ENCODE data around the gene LRIG2.
A peak's percentile ranks its signal among the peaks of the same experiment; 100 is the strongest.
"Not testable (repeated sequence)": the region's sequence is repeated elsewhere in the genome, so short reads cannot be mapped to it uniquely, and the experiment has no call there.

The LRIG2 gene

GRCh38 chr1:113147073-113147625 is 74.2 kb downstream of the LRIG2 start:
- TF ChIP-seq, protein P1, sequence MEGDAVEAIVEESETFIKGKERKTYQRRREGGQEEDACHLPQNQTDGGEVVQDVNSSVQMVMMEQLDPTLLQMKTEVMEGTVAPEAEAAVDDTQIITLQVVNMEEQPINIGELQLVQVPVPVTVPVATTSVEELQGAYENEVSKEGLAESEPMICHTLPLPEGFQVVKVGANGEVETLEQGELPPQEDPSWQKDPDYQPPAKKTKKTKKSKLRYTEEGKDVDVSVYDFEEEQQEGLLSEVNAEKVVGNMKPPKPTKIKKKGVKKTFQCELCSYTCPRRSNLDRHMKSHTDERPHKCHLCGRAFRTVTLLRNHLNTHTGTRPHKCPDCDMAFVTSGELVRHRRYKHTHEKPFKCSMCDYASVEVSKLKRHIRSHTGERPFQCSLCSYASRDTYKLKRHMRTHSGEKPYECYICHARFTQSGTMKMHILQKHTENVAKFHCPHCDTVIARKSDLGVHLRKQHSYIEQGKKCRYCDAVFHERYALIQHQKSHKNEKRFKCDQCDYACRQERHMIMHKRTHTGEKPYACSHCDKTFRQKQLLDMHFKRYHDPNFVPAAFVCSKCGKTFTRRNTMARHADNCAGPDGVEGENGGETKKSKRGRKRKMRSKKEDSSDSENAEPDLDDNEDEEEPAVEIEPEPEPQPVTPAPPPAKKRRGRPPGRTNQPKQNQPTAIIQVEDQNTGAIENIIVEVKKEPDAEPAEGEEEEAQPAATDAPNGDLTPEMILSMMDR (conservative IDR thresholded peaks at IDR 0.05; ENCODE audit: low read length) = no peak
- TF ChIP-seq EZH2phosphoT487 (IDR thresholded peaks at IDR 0.05; ENCODE audit: borderline replicate concordance) = no peak
- Histone ChIP-seq H3K9me2 (replicated peaks; ENCODE audit: low read depth, low read length) (no peaks in the 10 kb centered on the region), H3K4me2 (ENCODE audit: low read depth, low read length, poor library complexity, severe bottlenecking) (peak overlapping the region; percentile 30), H3F3A (ENCODE audit: low read depth) (no peaks in the 10 kb centered on the region), H3K27me3 (ENCODE audit: insufficient read depth, low read length, poor library complexity, severe bottlenecking) (no peaks in the 10 kb centered on the region), H3K36me3 (ENCODE audit: insufficient read depth, low read length) (no peaks in the 10 kb centered on the region), H3K4me1 (ENCODE audit: insufficient read depth, low read length, poor library complexity, severe bottlenecking) (peaks cover 30% of the 10 kb centered on the region), H3K9me3 (ENCODE audit: insufficient read depth, low read depth, low read length) (no peaks in the 10 kb centered on the region), H3K79me2 (ENCODE audit: insufficient read depth, low read length) (no peaks in the 10 kb centered on the region), H3K4me3 (ENCODE audit: low read length, poor library complexity, severe bottlenecking) (no peak overlapping the region), H3K9ac (ENCODE audit: low read depth, low read length, poor library complexity, severe bottlenecking) (no peak overlapping the region), H4K20me1 (ENCODE audit: insufficient read depth, low read length, poor library complexity, severe bottlenecking) (no peaks in the 10 kb centered on the region), H2AFZ (ENCODE audit: low read length) (no peak overlapping the region)

DNA sequence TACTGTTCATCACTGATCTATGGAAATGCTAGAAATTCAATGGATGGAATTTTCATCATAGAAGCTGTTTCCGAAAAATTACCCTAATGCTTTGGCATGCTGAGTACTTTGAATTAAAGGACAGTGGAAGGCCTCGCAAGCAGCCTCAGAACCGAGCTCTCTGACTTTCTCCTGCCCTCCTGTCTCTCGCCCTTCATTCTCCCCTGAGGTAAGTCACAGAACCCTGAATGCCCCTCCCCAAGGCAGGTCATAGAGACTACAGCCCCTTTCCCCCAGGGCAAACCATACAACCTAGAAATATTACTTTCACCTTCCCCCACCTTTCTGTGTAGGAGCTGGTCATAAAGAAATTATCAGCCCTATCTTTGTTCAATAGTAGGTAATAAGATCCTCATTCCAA is 74.8 kb downstream of the LRIG2 start:
- Histone ChIP-seq H2AFZ (ENCODE audit: low read length) (no peak overlapping the region), H3K9ac (ENCODE audit: low read depth, low read length, poor library complexity, severe bottlenecking) (no peak overlapping the region), H3F3A (ENCODE audit: low read depth) (no peaks in the 10 kb centered on the region), H3K79me2 (ENCODE audit: insufficient read depth, low read length) (no peaks in the 10 kb centered on the region), H3K27me3 (ENCODE audit: insufficient read depth, low read length, poor library complexity, severe bottlenecking) (no peaks in the 10 kb centered on the region), H3K9me2 (replicated peaks; ENCODE audit: low read depth, low read length) (no peaks in the 10 kb centered on the region), H3K36me3 (ENCODE audit: insufficient read depth, low read length) (no peaks in the 10 kb centered on the region), H3K4me3 (ENCODE audit: low read length, poor library complexity, severe bottlenecking) (no peak overlapping the region), H4K20me1 (ENCODE audit: insufficient read depth, low read length, poor library complexity, severe bottlenecking) (no peaks in the 10 kb centered on the region), H3K4me2 (ENCODE audit: low read depth, low read length, poor library complexity, severe bottlenecking) (no peak overlapping the region), H3K9me3 (ENCODE audit: insufficient read depth, low read depth, low read length) (no peaks in the 10 kb centered on the region), H3K4me1 (ENCODE audit: insufficient read depth, low read length, poor library complexity, severe bottlenecking) (peaks cover 24% of the 10 kb centered on the region)
- TF ChIP-seq, protein P1 (conservative IDR thresholded peaks at IDR 0.05; ENCODE audit: low read length) = no peak
- TF ChIP-seq EZH2phosphoT487 (IDR thresholded peaks at IDR 0.05; ENCODE audit: borderline replicate concordance) = no peak

DNA sequence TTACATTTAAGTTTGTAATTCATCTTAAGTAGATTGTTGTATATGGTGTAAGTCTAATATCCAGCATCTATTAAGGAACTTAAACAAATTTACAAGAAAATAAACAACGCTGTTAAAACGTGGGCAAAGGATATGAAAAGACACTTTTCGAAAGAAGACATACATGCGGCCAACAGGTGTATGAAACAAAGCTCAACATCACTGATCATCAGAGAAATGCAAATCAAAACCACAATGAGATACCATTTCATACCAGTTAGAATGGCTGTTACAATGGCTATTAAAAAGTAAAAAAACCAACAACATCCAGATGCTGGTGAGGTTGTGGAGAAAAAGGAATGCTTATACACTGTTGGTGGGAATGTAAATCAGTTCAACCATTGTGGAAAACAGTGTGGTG is 77.5 kb downstream of the LRIG2 start:
- not testable (repeated sequence) for H3K4me3 ChIP-seq (ENCODE audit: low read length, poor library complexity, severe bottlenecking); H3K27me3 ChIP-seq (ENCODE audit: insufficient read depth, low read length, poor library complexity, severe bottlenecking); H3K79me2 ChIP-seq (ENCODE audit: insufficient read depth, low read length); H3K9me2 ChIP-seq (replicated peaks; ENCODE audit: low read depth, low read length); H3K9me3 ChIP-seq (ENCODE audit: insufficient read depth, low read depth, low read length); H3K36me3 ChIP-seq (ENCODE audit: insufficient read depth, low read length); H4K20me1 ChIP-seq (ENCODE audit: insufficient read depth, low read length, poor library complexity, severe bottlenecking); H3F3A ChIP-seq (ENCODE audit: low read depth); H2AFZ ChIP-seq (ENCODE audit: low read length); H3K4me2 ChIP-seq (ENCODE audit: low read depth, low read length, poor library complexity, severe bottlenecking); H3K9ac ChIP-seq (ENCODE audit: low read depth, low read length, poor library complexity, severe bottlenecking)
- peaks cover 19% of the 10 kb centered on the region for H3K4me1 ChIP-seq (ENCODE audit: insufficient read depth, low read length, poor library complexity, severe bottlenecking)

- Histone ChIP-seq H3K9me3 (ENCODE audit: insufficient read depth, low read depth, low read length) (0 out of 2 replicates have a peak, but pooled peaks cover 7% of the 10 kb centered on the region), H3K4me1 (ENCODE audit: insufficient read depth, low read length, poor library complexity, severe bottlenecking) (no peaks in the 10 kb centered on the region), H3K36me3 (ENCODE audit: insufficient read depth, low read length) (no peaks in the 10 kb centered on the region), H3K4me3 (ENCODE audit: low read length, poor library complexity, severe bottlenecking) (no peak overlapping the region), H2AFZ (ENCODE audit: low read length) (no peak overlapping the region), H3K9me2 (replicated peaks; ENCODE audit: low read depth, low read length) (no peaks in the 10 kb centered on the region), H3K4me2 (ENCODE audit: low read depth, low read length, poor library complexity, severe bottlenecking) (no peak overlapping the region), H4K20me1 (ENCODE audit: insufficient read depth, low read length, poor library complexity, severe bottlenecking) (no peaks in the 10 kb centered on the region), H3K79me2 (ENCODE audit: insufficient read depth, low read length) (no peaks in the 10 kb centered on the region), H3F3A (ENCODE audit: low read depth) (no peaks in the 10 kb centered on the region), H3K27me3 (ENCODE audit: insufficient read depth, low read length, poor library complexity, severe bottlenecking) (no peaks in the 10 kb centered on the region), H3K9ac (ENCODE audit: low read depth, low read length, poor library complexity, severe bottlenecking) (no peak overlapping the region)
- TF ChIP-seq EZH2phosphoT487 (IDR thresholded peaks at IDR 0.05; ENCODE audit: borderline replicate concordance) = no peak
- TF ChIP-seq, protein P1 (conservative IDR thresholded peaks at IDR 0.05; ENCODE audit: low read length) = no peak
These were observed 80.3 kb downstream of the LRIG2 start for GRCh38 chr1:113153116-113153803.

All from Loucy (cell line).